AG20443 (cell line): Measurements from ENCODE around the gene GNAS-AS1.
A peak's percentile ranks its signal among the peaks of the same experiment; 100 is the strongest.

Experiments used
- DNase-seq: peaks from one replicate; pipeline ENCODE4 v3.0.0; 2012; ENCODE audit warnings: low spot score, mixed read lengths

The GNAS-AS1 gene

GRCh38 chr20:58850693-58851174 lies at the start of gene GNAS-AS1:
GNAS-AS1 (minus strand) TSS chr20:58850902.
- peak; percentile 93 for DNase-seq

- DNase-seq = no peak
Observed at GRCh38 chr20:58900397-58900796, 49.7 kb upstream of the GNAS-AS1 start.

DNA sequence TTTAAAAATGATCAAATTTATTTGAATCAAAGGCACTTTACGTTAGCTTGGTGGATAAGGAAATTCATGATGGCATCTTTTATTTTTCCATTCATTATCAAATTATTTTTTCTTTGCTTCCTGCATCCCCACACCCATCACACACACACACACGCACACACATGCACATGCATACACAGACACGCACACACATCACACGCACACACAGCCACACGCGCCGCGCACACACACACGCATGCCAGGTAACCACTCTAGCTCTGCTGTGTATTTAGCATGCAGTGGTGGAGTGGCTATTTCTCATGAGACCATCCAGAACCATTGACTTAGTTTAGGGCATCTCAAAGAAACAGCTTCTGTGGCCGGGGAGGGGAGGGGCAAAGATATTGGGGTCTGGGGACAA lies 48.8 kb upstream of the GNAS-AS1 start:
- DNase-seq = no peak

DNA sequence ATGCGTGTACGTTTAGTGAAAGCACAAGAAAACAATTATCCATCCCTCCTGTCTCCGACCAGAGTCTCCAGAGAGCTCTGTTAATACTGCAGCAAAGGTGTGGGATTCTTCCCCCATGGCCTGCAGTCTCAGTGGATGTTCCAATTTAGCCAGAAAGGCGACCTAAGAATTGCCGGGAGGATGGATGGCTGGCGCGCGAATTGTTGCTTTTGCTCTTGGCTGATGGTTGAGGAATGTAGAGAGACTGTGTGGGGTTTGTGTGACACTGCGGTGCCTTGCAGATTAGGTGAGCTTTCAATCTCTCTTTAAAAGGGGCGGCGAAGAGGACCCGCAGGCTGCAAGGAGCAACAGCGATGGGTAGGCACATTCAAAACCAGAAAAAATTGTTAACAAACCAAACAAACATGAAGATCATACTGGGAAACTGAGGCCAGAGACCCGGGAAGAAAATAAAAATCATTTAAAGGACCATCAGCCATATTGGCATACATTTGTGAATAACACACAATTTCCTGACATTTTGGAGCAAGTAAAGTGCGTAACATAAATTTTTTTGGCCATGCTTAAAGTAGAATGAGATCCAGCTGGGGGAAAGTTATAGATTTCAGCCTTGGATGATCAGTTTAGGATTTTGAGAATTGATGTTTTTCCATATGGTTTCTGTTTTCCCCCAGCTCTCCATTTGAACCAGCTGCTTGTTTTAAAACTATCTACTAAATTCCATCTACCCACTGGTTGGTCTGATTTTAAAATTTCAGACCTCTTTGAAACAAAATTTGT lies 48.1 kb upstream of the GNAS-AS1 start:
- DNase-seq = no peak

- no peak for DNase-seq
Observed at GRCh38 chr20:58897488-58897887, 46.8 kb upstream of the GNAS-AS1 start.

GRCh38 chr20:58896820-58897219 lies 46.1 kb upstream of the GNAS-AS1 start:
- DNase-seq = no peak

DNA sequence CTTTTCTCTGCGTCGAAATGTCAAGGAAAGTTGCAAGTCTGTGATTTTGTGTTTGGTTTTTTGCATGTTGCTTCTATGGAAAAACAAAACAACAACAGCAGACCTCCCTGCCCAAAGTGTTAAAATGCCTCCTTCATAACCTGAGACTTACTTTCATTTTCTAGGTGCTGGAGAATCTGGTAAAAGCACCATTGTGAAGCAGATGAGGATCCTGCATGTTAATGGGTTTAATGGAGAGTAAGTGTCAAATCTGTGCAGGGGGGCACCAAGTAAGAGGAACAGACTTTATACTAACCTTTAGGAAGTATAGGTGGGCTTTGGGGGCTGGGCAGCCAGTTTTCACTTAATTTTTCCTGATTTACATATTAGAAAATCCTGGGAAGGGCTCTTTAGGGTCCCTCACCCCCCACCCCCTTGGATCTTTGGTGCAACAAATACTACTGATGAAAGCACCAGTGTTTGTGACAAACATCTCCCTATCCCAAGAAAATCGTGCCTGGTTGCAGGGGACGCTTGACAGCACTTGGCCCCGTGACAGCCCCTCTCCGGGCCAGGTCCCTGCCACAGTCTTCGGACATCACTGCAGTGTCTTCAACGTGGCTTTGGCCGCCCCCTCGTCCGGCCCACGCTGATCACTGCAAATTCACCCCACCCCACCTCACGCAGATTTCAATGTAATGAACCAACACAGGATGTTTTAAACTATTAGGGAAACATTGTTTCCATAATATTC lies 44.9 kb upstream of the GNAS-AS1 start:
- peak; percentile 26 for DNase-seq

DNA sequence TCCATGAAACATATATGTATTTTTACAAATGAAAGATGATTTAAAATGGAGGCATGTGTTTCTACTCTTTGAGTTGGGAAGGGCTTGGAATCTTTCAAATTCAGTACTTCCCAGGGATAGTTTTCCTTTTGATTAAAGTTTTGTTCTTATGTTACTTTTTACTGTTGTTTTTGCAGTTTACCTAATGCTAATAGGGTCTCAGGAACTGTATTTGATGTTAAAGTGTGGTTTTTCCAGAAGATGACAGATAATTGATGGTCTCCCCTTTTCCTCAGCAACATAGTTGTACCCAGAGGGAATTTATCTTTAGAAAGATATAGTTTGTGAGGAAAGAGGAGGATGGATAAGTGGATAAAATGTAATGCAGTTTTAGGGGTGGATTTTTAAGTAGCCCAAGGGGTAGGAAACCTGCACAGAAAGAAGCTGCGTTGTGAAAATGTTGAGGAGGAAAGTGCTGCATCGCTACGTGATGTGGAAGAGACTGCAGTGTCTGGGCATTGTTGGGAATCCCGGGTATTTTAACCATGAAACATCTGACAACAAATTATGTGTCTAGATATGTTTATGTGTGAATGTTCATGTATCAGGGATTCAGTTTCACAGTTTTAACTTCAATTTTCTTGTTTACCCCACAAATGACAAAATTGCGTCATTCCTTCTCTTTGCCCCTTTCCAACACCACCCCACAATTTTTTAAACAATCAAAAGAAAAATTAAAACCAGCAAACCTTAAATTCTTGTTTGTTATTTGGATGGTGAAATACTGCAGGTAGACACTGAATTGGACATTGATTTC lies 44.1 kb upstream of the GNAS-AS1 start:
- peak; percentile 21 for DNase-seq

DNA sequence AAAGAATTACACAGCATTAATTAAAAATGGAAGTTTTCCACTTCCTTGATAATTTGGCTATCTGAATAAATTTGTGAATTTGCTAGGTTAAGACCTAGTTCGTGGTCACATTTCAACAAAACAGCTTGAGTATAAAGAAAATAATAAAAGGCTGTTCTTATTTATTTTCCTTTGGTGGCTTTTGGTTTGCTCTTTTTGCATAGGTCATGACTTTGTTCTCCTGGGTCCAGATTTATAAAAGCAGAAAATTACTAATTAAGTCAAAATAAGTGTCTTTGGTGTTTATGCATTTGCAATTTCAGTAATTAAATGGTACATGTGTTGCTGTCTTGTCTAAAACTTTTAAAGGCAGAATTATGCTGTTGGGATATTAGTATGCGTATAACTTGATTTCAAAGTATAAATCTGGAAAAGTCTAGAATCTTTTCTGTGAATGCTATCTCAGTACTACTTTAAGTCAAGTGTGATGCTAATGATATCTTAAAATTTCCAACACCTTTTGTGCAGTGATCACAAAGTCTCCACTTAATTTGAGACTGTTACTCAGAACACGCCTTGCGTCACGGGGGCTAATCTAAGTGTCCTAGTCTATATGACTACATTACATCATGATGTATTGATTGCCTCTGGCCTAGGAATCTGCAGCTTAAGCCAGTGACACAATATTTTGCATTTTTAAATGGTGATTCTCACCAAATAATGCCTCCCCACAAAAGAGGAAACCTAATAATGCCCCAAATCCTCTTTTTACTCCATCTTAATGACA lies 42.8 kb upstream of the GNAS-AS1 start:
- DNase-seq = no peak

- DNase-seq = no peak
Observed at GRCh38 chr20:58892932-58893224, 42.2 kb upstream of the GNAS-AS1 start.

- peak; percentile 76 for DNase-seq
Observed at GRCh38 chr20:58892141-58892931, 41.6 kb upstream of the GNAS-AS1 start.

DNA sequence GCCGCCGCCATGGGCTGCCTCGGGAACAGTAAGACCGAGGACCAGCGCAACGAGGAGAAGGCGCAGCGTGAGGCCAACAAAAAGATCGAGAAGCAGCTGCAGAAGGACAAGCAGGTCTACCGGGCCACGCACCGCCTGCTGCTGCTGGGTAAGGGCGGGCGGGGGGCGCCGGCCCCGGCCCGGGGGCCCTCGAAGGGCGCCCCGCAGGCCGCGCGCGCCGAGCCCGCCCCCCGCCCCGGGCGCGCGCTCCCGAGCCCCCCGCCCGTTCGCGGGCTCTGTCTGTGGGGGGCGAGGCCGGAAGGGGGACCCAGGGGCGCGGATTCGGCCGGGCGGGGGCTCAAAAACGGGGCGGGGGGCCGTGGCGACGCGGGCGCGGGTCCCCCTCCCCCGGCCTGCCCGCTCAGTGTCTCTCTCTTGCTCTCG lies 41.0 kb upstream of the GNAS-AS1 start:
- DNase-seq = peak; percentile 52

DNA sequence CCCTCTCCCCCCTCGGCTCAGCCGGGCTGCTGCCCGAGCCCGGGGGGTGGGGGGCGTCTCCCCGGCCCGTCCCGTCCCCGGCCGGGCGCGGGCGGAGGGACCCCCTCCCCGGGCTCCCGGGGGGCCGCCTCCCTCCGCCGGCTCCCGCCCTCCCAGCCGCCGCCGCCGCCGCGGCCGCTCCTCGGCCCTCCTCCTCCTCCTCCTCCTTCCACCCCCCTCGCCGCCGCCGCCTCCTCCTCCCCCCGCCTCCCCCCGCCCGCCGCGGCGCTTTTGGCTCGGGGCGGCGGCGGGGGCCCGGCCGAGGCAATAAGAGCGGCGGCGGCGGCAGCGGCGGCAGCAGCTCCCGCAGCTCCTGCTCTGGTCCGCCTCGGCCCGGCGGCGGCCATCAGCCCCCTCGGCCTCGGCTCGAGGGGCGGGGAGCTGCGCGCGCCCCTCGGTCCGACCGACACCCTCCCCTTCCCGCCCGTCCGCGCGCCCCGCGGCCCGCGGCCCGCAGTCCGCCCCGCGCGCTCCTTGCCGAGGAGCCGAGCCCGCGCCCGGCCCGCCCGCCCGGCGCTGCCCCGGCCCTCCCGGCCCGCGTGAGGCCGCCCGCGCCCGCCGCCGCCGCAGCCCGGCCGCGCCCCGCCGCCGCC lies 40.5 kb upstream of the GNAS-AS1 start:
- peak; percentile 86 for DNase-seq

GRCh38 chr20:58890518-58891085 lies 39.9 kb upstream of the GNAS-AS1 start:
- peak; percentile 80 for DNase-seq

- no peak for DNase-seq
Observed at GRCh38 chr20:58889798-58890517, 39.3 kb upstream of the GNAS-AS1 start.

DNA sequence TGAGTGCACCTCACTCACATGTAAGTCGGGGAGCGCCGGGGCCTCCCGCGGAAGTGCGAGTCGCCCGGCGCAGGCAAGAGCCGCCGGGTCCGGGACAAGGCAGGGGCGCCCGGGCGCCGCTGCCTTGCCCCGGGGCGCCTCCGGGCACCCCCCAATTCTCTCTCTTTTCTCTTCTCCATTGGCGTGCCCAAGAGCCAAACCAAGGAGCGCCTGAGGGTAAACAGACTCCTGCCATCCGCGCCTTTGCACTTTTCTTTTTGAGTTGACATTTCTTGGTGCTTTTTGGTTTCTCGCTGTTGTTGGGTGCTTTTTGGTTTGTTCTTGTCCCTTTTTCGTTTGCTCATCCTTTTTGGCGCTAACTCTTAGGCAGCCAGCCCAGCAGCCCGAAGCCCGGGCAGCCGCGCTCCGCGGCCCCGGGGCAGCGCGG lies 38.6 kb upstream of the GNAS-AS1 start:
- no peak for DNase-seq

GRCh38 chr20:58888521-58889333 lies 38.0 kb upstream of the GNAS-AS1 start:
- DNase-seq = peak; percentile 89

DNA sequence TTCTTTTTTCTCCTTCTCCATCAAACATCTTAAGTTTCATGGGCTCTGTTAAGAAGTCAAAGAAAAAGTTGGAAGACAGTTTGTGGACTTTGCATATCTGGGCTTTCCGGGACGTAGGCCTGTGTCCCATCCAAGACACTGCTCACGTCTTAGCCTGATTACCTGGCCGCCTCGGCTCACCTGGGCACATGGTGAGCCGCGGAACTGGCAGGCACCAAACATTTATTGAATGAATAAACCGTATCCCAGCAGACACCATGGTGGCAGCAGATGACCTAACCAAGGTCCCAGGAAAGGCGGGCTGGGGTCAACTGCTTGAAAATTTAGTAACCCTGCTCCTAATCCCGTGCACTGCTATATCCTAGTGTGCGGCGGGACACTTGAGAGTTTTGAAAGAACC lies 37.4 kb upstream of the GNAS-AS1 start:
- no peak for DNase-seq

GRCh38 chr20:58886546-58886945 lies 35.8 kb upstream of the GNAS-AS1 start:
- DNase-seq = no peak
